Sigmoid colon (tissue), 7 donors: ENCODE data around the gene CACNA1D. TPM values are rescaled to one million over a fixed set of nuclear protein-coding genes. Genes with fewer than 3 reads are reported as not detected.

Experiments used
- DNase-seq: peaks from one replicate; pipeline ENCODE4 v3.0.0-alpha.2; 2019
- H3K27ac ChIP-seq, 4 donors: fragments of 200-600 bp; sonication (generic); one replicate each; pipeline ENCODE4 v1.5.1; 2016 to 2019; ENCODE audit warnings: mild to moderate bottlenecking in 1 of 4
- H3K27me3 ChIP-seq, 3 donors: fragments of 200-600 bp; sonication (generic); one replicate each; pipeline ENCODE4 v1.5.1; 2019; ENCODE audit warnings: mild to moderate bottlenecking in 1 of 3
- H3K36me3 ChIP-seq, 4 donors: fragments of 200-600 bp; sonication (generic); one replicate each; pipeline ENCODE4 v1.5.1; 2016 to 2019
- H3K4me1 ChIP-seq, 4 donors: fragments of 200-600 bp; sonication (generic); one replicate each; pipeline ENCODE4 v1.5.1; 2017 to 2019
- H3K4me3 ChIP-seq, 4 donors: fragments of 200-600 bp; sonication (generic); one replicate each; pipeline ENCODE4 v1.5.1; 2017 to 2019; ENCODE audit warnings: mild to moderate bottlenecking in 2 of 4, moderate library complexity in 1 of 4
- H3K9me3 ChIP-seq, 4 donors: fragments of 200-600 bp in 3 of 4; sonication (generic) in 3 of 4; one replicate each; pipeline versions ENCODE4 v1.5.1 to v1.6.1; 2013 to 2019
- EP300 ChIP-seq, 4 donors: sonication (generic); formaldehyde crosslinking; IDR thresholded peaks; one replicate each; pipeline ENCODE4 v1.6.1; 2017; ENCODE audit warnings: antibody characterized with exemption in 4 of 4
- POLR2A ChIP-seq, 2 donors: fragments of 450-650 bp; IDR thresholded peaks; one replicate each; pipeline ENCODE4 v1.6.1; 2016; ENCODE audit warnings: antibody characterized with exemption in 2 of 2, mild to moderate bottlenecking in 2 of 2, moderate library complexity in 2 of 2
- POLR2AphosphoS5 ChIP-seq, 4 donors: sonication (generic); formaldehyde crosslinking; IDR thresholded peaks; one replicate each; pipeline ENCODE4 v1.6.1; 2017; ENCODE audit warnings: antibody characterized with exemption in 4 of 4
- WGBS, 2 donors: extraction: QIAGEN DNeasy Blood & Tissue Kit; methylation state at CpG; one replicate each; pipeline ENCODE4 v1.1.7; 2013; 5-methylcytosine and 5-hydroxymethylcytosine counted together
- intact Hi-C: fragments of 100-400 bp; cut with DNase I; formaldehyde crosslinking; loops from one replicate; pipeline ENCODE4 v1.15.1; 2023
- polyA plus RNA-seq, 3 donors: library from polyadenylated mRNA; stranded (reverse); fragments of 200-250 nt; gene quantifications; one replicate each; pipeline ENCODE4 v1.2.3, GENCODE V29; 2013
- total RNA-seq, 4 donors: library from RNA; depleted of rRNA; stranded (reverse); fragments of >200 nt; gene quantifications; one replicate each; pipeline ENCODE4 v1.1.0, GENCODE V29; 2016
- TF ChIP-seq, protein P1 (sequence below), 4 experiments: fragments of 450-650 bp in 3 of 4; fragments of 200-600 bp in 1 of 4; IDR thresholded peaks; one replicate each; pipeline ENCODE4 v1.5.1; 2016 to 2019; ENCODE audit warnings: antibody characterized with exemption in 4 of 4, mild to moderate bottlenecking in 3 of 4, moderate library complexity in 2 of 4
- donor health status: healthy with polysubstance abuse.
- donor health status: Bipolar disorder and iron deficiency.
- donor health status: healthy.

CACNA1D gene
- total and polyA plus RNA-seq, 7 donors = 1.2 to 9.7 (median 4.8) TPM

DNA sequence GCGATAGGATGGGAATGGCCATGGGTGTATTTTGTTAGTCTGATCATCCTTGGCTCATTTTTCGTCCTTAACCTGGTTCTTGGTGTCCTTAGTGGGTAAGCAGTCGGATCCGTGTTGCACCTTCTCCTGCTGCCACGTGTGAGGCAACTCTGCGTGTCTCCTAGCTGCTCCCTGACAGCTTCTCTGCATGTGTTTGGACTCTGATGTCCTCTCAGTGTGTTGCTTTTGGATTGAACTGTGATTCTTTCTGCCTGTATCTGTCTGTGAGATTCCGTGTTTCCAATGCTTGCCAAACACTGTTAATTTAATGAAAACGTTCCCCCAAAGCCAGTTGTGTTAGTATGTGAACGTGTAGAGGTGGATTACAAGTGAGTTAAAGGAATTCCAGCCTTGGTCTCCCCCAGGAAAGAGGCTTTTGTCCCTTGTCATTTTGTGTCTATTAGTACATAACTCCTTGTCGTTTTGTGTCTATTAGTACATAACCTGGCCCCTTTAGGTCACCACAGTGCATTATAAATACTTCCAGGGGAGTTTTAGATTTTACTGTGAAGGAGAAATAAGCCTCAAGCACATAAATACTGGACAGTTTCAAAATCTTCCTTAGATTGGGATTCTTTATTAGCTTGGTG lies 179.4 kb downstream of the CACNA1D start:
- intact Hi-C loops = no loop called here
- 78 to 79% methylated on average over 10 of the region's 10 CpGs for WGBS, 2 donors
- Histone ChIP-seq H3K27me3 (no peaks in the 10 kb centered on the region), H3K36me3 (no peaks in the 10 kb centered on the region), H3K27ac (no peak overlapping the region), H3K9me3 (no peaks in the 10 kb centered on the region), H3K4me3 (no peak overlapping the region), H3K4me1 (peaks cover 0 to 14% (median 0%) of the 10 kb centered on the region in 4 donors)
- TF ChIP-seq, protein P1, sequence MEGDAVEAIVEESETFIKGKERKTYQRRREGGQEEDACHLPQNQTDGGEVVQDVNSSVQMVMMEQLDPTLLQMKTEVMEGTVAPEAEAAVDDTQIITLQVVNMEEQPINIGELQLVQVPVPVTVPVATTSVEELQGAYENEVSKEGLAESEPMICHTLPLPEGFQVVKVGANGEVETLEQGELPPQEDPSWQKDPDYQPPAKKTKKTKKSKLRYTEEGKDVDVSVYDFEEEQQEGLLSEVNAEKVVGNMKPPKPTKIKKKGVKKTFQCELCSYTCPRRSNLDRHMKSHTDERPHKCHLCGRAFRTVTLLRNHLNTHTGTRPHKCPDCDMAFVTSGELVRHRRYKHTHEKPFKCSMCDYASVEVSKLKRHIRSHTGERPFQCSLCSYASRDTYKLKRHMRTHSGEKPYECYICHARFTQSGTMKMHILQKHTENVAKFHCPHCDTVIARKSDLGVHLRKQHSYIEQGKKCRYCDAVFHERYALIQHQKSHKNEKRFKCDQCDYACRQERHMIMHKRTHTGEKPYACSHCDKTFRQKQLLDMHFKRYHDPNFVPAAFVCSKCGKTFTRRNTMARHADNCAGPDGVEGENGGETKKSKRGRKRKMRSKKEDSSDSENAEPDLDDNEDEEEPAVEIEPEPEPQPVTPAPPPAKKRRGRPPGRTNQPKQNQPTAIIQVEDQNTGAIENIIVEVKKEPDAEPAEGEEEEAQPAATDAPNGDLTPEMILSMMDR (IDR thresholded peaks at IDR 0.05) = no peak
- DNase-seq = no peak

DNA sequence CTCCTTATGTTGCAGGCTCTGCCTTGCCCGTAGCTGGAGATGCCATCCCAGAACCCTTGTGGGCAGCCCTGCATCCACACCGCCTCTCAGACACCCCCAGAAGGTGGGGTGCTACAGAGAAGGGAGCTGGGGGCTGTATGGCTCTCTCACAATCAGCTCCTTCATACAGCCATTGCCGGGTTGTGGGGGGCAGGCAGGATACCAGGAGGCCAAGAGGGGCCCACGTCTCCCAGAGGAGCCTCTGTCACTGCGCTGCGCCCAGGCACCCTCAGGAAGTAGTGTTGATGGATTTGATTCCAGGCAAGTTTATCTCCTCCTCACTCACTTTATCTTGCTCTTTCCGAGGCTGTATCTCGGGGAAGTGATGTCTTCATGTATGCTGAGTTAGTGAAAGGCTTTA lies 180.2 kb downstream of the CACNA1D start:
- Histone ChIP-seq H3K27ac (no peak overlapping the region), H3K36me3 (no peaks in the 10 kb centered on the region), H3K9me3 (no peaks in the 10 kb centered on the region), H3K27me3 (no peaks in the 10 kb centered on the region), H3K4me3 (no peak overlapping the region), H3K4me1 (peaks cover 0 to 8% (median 0%) of the 10 kb centered on the region in 4 donors)
- DNase-seq = no peak
- intact Hi-C loops = no loop called here
- 87 to 89% methylated on average over 8 of the region's 8 CpGs for WGBS, 2 donors
- TF ChIP-seq EP300 (IDR thresholded peaks at IDR 0.05) (no peak), POLR2A (IDR thresholded peaks at IDR 0.05) (no peak)

DNA sequence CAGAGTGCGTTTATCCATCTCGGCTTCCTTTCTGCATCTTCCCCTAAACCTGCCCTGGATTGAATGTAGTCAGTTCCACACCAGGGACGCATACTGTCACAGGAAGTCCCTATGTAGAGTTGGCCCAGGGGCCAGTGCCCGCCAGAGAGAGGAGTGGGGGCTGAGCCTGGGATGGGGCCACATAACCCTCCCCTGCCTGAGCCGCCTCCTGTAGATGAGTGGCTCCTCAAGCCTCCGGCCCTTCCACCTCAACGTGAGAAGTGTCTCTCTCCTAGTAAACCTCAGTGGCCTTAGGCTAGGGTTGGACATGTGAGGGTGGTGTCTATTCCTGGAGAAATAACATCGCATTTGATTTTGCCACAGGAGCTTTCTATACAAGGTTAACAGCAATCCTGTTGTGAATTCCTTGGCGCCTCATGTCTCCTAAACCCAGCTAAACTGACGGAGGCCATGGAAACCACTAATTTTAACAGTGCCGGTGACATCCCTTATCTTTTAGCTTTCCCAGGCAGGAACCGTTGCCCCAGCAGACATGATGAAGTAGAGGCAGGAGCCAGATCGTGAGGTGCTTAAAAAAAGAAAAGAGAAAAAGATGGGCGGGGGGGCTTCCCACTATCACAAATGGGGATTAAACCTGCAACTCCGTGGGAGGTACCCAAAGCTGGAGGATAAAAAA lies 180.7 kb downstream of the CACNA1D start:
- no peak overlapping the region for H3K27ac ChIP-seq
- peaks cover 0 to 13% (median 3%) of the 10 kb centered on the region in 4 donors for H3K4me1 ChIP-seq
- intact Hi-C loops = no loop called here

DNA sequence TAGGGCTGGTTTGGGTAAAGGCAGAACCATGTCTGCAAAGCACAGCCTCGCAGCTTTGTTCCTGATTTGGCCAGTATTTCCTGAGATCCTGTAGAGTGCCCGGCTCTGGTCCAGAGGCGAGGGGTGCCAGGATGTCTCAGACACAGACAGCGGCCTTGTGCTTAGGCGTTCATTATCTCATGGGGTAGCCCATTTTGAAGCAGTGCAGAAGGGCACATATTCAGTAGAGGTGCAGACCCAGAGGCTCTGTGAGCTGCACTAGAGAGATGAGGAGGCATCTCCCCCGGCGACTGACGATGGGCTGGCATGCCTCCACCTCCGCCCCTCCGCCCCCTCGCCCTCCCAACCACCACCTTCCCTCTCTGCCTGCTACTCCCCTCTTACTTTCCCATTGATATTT lies 181.5 kb downstream of the CACNA1D start:
- TF ChIP-seq, protein P1 (IDR thresholded peaks at IDR 0.05) = no peak
- no peak for TF ChIP-seq POLR2AphosphoS5 (IDR thresholded peaks at IDR 0.05)
- no peaks in the 10 kb centered on the region for H3K9me3 ChIP-seq
- no peaks in the 10 kb centered on the region for H3K27me3 ChIP-seq
- WGBS, 2 donors = 91 to 94% methylated on average over 11 of the region's 11 CpGs
- H3K4me1 ChIP-seq = peaks cover 0 to 16% (median 3%) of the 10 kb centered on the region in 4 donors
- no peaks in the 10 kb centered on the region for H3K36me3 ChIP-seq
- intact Hi-C loops = no loop called here
- no peak overlapping the region for H3K4me3 ChIP-seq
- no peak for DNase-seq
- H3K27ac ChIP-seq = no peak overlapping the region

More for the DNA sequence above, 180.7 kb downstream of the CACNA1D start:
- TF ChIP-seq, protein P1 (IDR thresholded peaks at IDR 0.05) = no peak
- TF ChIP-seq POLR2A (IDR thresholded peaks at IDR 0.05) (no peak), EP300 (IDR thresholded peaks at IDR 0.05) (no peak)
- Histone ChIP-seq H3K9me3 (no peaks in the 10 kb centered on the region), H3K36me3 (no peaks in the 10 kb centered on the region), H3K27me3 (no peaks in the 10 kb centered on the region), H3K4me3 (no peak overlapping the region)
- 93 to 94% methylated on average over 15 of the region's 15 CpGs for WGBS, 2 donors
- DNase-seq = no peak

DNA sequence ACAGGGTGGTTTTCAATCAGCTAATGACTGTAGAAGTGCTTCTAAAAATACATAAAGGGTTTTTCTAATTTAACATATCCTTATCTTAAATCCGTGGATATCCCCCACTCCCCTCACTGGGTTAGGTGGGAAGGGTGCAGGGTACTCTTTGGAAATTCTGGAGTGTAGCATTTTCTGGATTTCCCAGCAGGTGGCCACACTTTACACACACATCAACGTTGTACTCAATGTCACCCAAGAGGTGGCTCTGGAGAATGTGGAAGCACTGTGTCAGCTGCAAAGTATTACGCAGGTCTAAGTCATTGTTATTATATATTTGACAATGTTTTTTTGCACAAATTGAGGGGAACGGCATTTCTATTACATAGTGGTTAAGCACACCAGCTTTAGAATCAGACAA lies 183.0 kb downstream of the CACNA1D start:
- DNase-seq = no peak
- H3K36me3 ChIP-seq = no peaks in the 10 kb centered on the region
- no peak overlapping the region for H3K27ac ChIP-seq
- WGBS, 2 donors = 48 to 60% methylated on average over 4 of the region's 4 CpGs
- intact Hi-C loops = no loop called here
- peaks cover 0 to 16% (median 3%) of the 10 kb centered on the region in 4 donors for H3K4me1 ChIP-seq
- no peaks in the 10 kb centered on the region for H3K27me3 ChIP-seq
- H3K9me3 ChIP-seq = no peaks in the 10 kb centered on the region
- H3K4me3 ChIP-seq = no peak overlapping the region
- TF ChIP-seq EP300 (IDR thresholded peaks at IDR 0.05) (no peak), POLR2A (IDR thresholded peaks at IDR 0.05) (no peak), POLR2AphosphoS5 (IDR thresholded peaks at IDR 0.05) (no peak)
- TF ChIP-seq, protein P1 (IDR thresholded peaks at IDR 0.05) = no peak
